ENCODE data around the gene CLSTN2.

CLSTN2 gene

GRCh38 chr3:140573011-140573410 lies 638.0 kb downstream of the CLSTN2 start:
- DNase-seq, result no peak

DNA sequence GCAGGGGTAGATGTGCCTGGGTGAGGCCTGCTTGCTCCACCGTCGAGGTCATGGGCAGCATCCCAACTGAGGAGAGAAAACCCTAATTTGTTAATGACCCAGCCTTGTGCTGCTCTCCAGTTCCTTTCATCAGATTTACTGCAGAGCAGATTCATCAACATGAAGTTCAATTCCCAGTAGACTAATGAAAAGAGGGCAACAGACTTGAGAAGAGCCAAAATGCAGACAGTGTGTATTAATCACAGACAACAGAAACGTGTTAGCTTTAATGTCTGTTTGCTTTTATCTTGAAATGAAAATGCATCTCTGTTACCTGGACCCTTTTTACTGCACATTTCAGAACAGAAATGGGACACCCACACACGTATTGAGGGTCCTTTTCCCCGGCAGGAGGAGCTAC lies 639.4 kb downstream of the CLSTN2 start:
- DNase-seq, result no peak

DNA sequence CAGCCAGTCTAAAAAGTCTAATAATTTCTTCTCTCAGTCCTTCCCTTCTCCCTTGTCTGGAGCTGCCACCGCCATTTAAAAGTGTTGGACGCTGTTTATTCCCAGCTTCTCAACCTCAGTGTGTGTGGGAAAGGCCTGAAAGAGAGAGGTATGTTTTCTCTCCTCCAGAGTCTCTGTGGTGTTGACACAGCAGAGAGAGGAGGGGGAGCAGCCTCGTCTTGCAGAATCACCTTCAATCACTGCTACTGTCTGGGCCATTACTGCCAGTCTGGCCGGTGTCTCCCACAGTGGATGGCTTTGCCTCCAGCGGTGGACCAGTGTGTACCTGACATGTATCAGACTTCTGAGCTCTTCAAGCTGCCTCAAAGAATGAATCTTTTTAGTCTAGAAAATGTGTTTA lies 641.5 kb downstream of the CLSTN2 start:
- DNase-seq, result no peak

- no peak for DNase-seq
Observed at GRCh38 chr3:140577911-140578310, 642.9 kb downstream of the CLSTN2 start.

GRCh38 chr3:140579260-140579659 lies 644.3 kb downstream of the CLSTN2 start:
- no peak for DNase-seq

DNA sequence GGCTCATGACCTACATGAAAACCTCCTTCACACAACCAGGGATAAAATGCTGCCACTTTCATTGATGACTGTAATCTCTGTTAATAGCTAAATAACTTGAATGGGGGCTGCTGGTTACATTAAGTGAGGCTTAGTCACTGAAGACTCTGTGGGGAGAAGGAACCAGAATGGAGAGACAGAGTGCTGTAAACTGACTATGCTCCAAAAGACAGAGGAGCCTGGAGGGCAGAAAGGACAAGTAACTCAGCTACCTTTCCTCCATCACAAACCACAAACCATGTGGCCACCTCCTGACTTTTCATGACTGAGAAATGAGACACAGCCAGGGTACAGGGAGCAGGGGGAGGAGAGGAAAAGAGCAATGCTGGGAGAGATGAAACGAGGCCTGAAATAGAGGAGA lies 645.8 kb downstream of the CLSTN2 start:
- no peak for DNase-seq

- no peak for DNase-seq
Observed at GRCh38 chr3:140584549-140584948, 649.6 kb downstream of the CLSTN2 start.

GRCh38 chr3:140585828-140586227 lies 650.8 kb downstream of the CLSTN2 start:
- no peak for DNase-seq

DNA sequence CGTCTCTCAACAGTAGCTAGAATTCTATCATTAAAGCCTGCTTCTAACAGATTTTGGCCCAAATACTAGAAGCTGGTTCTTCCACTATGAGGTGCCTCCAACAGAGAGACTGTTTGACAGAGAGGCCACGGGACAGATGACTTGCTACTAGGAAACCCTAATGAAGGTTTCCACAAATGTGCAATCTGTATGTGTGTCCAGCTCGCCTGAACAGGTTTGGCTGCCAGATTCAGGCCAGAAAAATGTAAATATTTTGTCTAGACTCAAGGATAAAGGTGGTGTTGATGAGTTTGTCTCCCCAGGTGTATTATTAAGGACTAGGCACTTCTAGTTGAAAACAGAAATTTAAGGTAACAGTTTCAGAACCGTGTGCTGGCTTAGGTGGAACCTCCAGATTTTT lies 651.3 kb downstream of the CLSTN2 start:
- DNase-seq, result no peak

DNA sequence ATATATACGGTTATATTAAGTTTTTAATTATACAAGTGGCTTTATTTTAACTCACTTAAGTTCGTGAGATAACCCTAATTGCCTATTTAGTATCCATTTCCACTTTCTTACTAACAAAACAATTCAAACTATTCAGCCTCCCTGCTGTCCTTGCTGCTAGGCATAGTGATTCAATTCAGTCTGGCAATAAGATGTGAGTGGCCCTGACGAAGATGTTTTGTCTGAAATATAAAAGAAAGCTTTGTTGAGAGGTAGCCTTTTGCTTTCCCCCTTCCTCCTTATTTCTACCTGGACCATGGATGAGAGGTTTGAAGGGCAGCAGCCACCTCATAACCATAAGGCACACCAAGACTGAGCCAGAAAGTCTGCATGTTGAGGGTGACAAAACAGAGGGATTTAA lies 653.6 kb downstream of the CLSTN2 start:
- DNase-seq, result no peak

- DNase-seq, result no peak
Observed at GRCh38 chr3:140593766-140594165, 658.8 kb downstream of the CLSTN2 start.

- no peak for DNase-seq
Observed at GRCh38 chr3:140595295-140595694, 660.3 kb downstream of the CLSTN2 start.

GRCh38 chr3:140597364-140597763 lies 662.4 kb downstream of the CLSTN2 start:
- no peak for DNase-seq

GRCh38 chr3:140597792-140598191 lies 662.8 kb downstream of the CLSTN2 start:
- no peak for DNase-seq

- no peak for DNase-seq
Observed at GRCh38 chr3:140599009-140599408, 664.0 kb downstream of the CLSTN2 start.

GRCh38 chr3:140599496-140599895 lies 664.5 kb downstream of the CLSTN2 start:
- DNase-seq, result no peak

- DNase-seq, result no peak
Observed at GRCh38 chr3:140601881-140602280, 666.9 kb downstream of the CLSTN2 start.

DNA sequence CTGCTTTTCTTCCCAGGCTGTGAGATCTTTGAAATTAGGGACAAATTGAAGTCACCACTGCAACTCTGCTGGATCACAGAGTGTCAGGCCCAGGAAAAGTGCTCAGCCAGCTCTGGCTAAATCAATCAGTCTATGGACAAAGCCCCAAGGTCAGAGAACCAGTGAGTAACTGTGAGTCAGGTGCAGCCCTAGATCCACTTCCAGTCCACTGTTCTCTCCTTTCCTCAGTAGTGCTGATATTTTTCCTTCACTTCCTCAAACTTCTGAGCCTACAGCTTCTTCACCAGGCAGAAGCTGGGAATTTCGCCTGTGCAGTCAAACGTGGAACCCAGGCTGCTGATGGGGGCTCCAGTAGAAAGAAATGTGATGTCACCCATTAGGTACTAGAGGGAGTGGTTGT lies 667.8 kb downstream of the CLSTN2 start:
- DNase-seq, result no peak

DNA sequence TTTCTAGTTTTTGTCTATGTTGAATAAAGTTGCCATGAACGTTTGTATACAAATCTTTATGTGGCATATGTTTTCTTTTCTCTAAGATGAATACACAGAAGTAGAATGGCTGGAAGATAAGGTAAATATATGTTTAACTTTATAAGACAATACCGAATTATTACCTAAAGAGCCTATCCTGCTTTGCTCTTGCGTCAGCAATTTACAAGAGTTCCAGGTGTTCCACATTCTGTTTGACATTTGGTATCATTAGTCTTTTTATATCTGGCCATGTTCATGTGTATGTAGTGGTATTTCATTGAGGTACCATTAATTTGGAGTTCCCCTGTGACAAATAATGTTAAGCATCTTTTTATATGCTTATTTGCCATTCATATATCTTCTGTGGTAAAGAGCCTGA lies 668.8 kb downstream of the CLSTN2 start:
- no peak for DNase-seq

DNA sequence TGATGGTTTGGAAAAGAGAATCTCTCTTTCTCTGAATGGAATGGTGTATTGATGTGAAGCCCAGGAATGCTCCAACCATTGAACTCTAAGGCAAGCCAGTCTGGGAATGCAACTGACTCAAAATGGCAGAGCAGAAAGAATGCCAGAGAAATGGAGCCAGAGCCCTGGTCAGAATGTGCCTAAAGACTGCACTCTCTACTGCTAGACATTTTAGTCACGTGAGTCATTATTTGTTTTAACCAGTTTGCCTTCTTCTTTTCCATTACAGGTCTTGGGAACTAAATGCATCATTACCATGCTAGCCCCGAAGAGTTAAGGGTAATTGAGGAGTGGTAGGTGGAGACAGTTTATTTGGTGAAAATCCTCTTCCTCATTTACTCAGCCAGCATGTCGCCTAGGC lies 675.6 kb downstream of the CLSTN2 start:
- DNase-seq, result no peak

DNA sequence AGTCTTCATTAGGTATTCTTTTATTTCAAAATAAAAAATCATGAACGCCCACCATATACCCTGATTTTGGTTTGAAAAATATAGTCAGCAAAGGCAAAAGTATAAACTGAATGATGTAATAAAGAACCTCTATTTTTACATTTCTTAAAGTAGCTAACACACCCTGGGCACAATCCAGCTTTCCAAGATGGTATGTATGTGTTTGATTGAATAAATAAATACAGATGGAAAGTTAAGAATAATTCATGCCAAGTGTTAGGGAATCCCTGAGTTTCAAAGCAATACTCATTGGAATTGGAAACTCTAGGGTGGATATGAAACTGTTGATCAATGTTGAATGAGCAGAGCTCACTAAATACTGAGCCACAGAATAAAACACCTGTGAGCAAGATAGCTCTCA lies 679.0 kb downstream of the CLSTN2 start:
- no peak for DNase-seq

DNA sequence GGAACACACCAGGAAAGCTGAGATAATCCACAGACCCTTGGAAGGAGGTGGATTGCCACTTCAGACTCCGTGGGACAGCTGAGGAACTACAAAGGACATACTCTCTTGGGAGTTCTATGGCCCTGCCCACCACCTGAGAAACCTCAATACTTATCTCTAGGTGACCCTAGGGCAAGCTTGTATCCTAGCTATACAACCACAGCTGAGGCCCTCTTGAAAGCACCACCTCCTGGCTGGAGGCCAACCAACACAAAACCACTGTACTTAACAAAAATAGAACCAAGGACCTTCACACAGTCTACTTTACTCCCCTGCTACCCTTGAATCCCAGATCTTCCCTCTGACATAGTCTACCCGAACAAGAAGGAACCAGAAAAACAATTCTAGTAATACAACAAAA lies 682.1 kb downstream of the CLSTN2 start:
- DNase-seq, result no peak

DNA sequence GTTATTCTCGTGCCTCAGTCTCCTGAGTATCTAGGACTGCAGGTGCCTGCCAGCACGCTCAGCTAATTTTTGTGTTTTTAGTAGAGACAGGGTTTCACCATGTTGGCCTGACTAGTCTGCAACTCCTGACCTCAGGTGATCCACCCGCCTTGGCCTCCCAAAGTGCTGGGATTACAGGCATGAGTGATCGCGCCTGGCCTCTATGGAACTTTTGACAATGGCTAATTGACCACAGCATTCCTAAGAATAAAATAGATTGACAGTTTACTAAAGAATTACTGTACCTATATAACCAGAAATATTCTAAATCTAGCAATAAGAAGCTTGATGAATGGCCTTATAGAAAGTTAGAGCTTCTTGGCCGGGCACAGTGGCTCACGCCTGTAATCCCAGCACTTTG lies 691.9 kb downstream of the CLSTN2 start:
- DNase-seq, result no peak
